Activated CD8-positive, alpha-beta T cell treated with anti-CD3 and anti-CD28 coated beads, Interleukin-2, amount 10 ng/mL, durations not matched to agents 7 days and 5 days (primary cell): ENCODE measurements around the gene RACGAP1. TPM values are rescaled to one million over a fixed set of nuclear protein-coding genes. Genes with fewer than 3 reads are reported as not detected.

ENCODE experiments used
- ATAC-seq: fragments of 150-1000 bp; cut with Tn5 transposase; one replicate; pipeline ENCODE4 v1.10.0; 2021; ENCODE audit warnings: moderate library complexity
- CTCF ChIA-PET: fragments of 350-600 bp; sonication (Branson Sonifier 250); formaldehyde crosslinking; loops from one replicate; lab custom pipeline; 2021; ENCODE audit warnings: antibody characterized with exemption; lab: Charles Lee
- POLR2A ChIA-PET: fragments of 350-600 bp; sonication (Branson Sonifier 250); formaldehyde crosslinking; loops from one replicate; lab custom pipeline; 2021; ENCODE audit warnings: antibody characterized with exemption; lab: Charles Lee
- DNase-seq: peaks from one replicate; pipeline ENCODE4 v3.0.0-alpha.2; 2020
- H3K27ac Mint-ChIP-seq: one replicate; pipeline ENCODE4 v1.8.0; 2021; ENCODE audit warnings: mild to moderate bottlenecking, mixed read lengths
- H3K27me3 Mint-ChIP-seq: one replicate; pipeline ENCODE4 v1.8.0; 2021; ENCODE audit warnings: low read depth, mixed read lengths
- H3K36me3 Mint-ChIP-seq: one replicate; pipeline ENCODE4 v1.8.0; 2021; ENCODE audit warnings: low read depth, mixed read lengths
- H3K4me1 Mint-ChIP-seq: one replicate; pipeline ENCODE4 v1.8.0; 2021; ENCODE audit warnings: low read depth, mixed read lengths
- H3K4me3 Mint-ChIP-seq: one replicate; pipeline ENCODE4 v1.8.0; 2021; ENCODE audit warnings: mild to moderate bottlenecking, mixed read lengths
- H3K9me3 Mint-ChIP-seq: one replicate; pipeline ENCODE4 v1.8.0; 2022; ENCODE audit warnings: mixed read lengths; ENCODE audit not compliant: insufficient read depth
- total RNA-seq, 2 experiments: library from RNA; stranded (reverse); gene quantifications; one replicate each; pipeline ENCODE4 v1.2.3, GENCODE V29; 2021

Gene RACGAP1
- total RNA-seq, 2 experiments from 2014 or later: 185 to 200 TPM

DNA sequence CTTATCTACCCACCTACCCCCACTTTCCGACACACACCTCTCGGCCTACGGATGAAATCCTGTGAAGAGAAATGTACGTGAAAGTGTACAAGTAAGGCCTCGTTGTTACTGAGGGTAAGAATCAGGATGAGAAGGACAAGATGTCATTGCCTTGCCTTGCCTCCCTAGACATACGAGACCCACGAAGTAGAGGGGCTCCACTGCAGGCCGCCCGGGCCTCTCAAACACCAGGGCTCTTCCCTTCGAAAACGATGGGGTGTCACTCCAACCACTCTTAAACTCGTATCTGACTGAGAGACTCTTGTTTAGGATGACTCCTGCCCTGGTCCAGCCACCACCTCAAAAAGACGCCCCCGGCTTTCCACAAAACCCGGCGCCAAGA is 498 bp downstream of the RACGAP1 start:
- no peaks in the 10 kb centered on the region for H3K27me3 Mint-ChIP-seq
- no peaks in the 10 kb centered on the region for H3K9me3 Mint-ChIP-seq
- CTCF ChIA-PET: interaction anchor here (0.7 to 4.0 kb wide), 11 partner anchors 8 to 129 kb away, joined by 3 to 28 read pairs (median 6); partner anchors contain the start of gene COX14
- POLR2A ChIA-PET: interaction anchor here (0.6 to 2.8 kb wide), 7 partner anchors 19 to 457 kb away, joined by 3 to 12 read pairs (median 4); partner anchors contain the start of genes COX14 and TMBIM6
- peak; percentile 49 for ATAC-seq
- peak overlapping the region; percentile 94 for H3K4me3 Mint-ChIP-seq
- H3K4me1 Mint-ChIP-seq: peaks cover 41% of the 10 kb centered on the region
- H3K36me3 Mint-ChIP-seq: peaks cover 39% of the 10 kb centered on the region
- no peak for DNase-seq
- peak overlapping the region; percentile 98 for H3K27ac Mint-ChIP-seq

DNA sequence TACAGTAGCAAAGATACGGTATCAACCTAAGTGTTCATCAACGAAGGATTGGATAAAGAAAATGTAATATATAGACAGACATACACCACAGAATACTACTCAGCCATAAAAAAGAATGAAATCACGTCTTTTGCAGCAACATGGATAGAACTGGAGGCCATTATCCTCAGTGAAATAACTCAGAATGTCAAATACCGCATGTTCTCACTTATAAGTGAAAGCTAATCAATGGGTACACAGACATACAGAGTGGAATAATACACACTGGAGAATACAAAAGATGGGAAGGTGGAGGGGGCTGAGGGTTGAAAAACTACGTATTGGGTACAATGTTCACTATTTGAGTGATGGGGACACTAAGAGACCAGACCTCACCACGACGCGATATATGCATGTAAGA is 1.1 kb downstream of the RACGAP1 start:
- POLR2A ChIA-PET: interaction anchor here (0.5 to 2.8 kb wide), 4 partner anchors 26 to 88 kb away, joined by 3 to 12 read pairs (median 5); partner anchors contain the start of gene COX14
- Mint-ChIP-seq H3K4me3 (peak overlapping the region; percentile 94), H3K36me3 (peaks cover 40% of the 10 kb centered on the region)

GRCh38 chr12:50022903-50023302 is 2.4 kb downstream of the RACGAP1 start:
- H3K27me3 Mint-ChIP-seq: no peaks in the 10 kb centered on the region
- CTCF ChIA-PET: interaction anchor here (1.1 to 1.3 kb wide), 2 partner anchors 55 to 89 kb away, joined by 4 to 6 read pairs; partner anchors contain the start of gene COX14
- H3K9me3 Mint-ChIP-seq: no peaks in the 10 kb centered on the region
- peaks cover 49% of the 10 kb centered on the region for H3K4me1 Mint-ChIP-seq
- DNase-seq (no peak), ATAC-seq (no peak)
- H3K27ac Mint-ChIP-seq: no peak overlapping the region
- peaks cover 50% of the 10 kb centered on the region for H3K36me3 Mint-ChIP-seq
- H3K4me3 Mint-ChIP-seq: peak overlapping the region; percentile 94
- POLR2A ChIA-PET: no interaction called here

More for the DNA sequence above, 1.1 kb downstream of the RACGAP1 start:
- DNase-seq: no peak
- Mint-ChIP-seq H3K27me3 (no peaks in the 10 kb centered on the region), H3K27ac (peak overlapping the region; percentile 98), H3K9me3 (no peaks in the 10 kb centered on the region), H3K4me1 (peaks cover 42% of the 10 kb centered on the region)
- no peak for ATAC-seq
- CTCF ChIA-PET: interaction anchor here (0.6 to 4.0 kb wide), 9 partner anchors 14 to 87 kb away, joined by 3 to 22 read pairs (median 6); partner anchors contain the start of gene COX14

DNA sequence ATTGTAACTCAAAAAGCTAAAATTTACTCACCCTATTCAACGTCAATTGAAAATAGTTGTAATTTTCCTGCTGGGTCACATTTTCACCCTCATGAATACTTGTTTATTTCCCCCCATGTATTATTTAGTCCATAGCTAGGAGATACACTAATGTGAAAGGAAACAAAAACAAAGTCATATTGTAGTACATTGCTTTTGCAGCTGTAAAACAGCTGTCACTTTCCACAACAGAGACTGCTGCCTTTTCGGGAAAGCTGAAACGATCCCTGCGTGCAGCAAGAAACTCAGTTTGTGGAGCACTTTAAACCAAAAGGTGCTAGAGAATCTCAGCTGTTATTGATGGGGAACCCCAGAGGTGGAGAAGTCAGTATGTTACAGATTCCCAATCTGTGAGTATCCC is 4.3 kb downstream of the RACGAP1 start:
- Mint-ChIP-seq H3K27me3 (no peaks in the 10 kb centered on the region), H3K4me3 (no peak overlapping the region), H3K9me3 (no peaks in the 10 kb centered on the region), H3K4me1 (peaks cover 48% of the 10 kb centered on the region), H3K36me3 (peaks cover 55% of the 10 kb centered on the region), H3K27ac (no peak overlapping the region)
- no peak for DNase-seq
- CTCF ChIA-PET: interaction anchor here (0.6 to 2.7 kb wide), 8 partner anchors 12 to 91 kb away, joined by 3 to 14 read pairs (median 4); partner anchors contain the start of gene COX14
- no peak for ATAC-seq
- POLR2A ChIA-PET: no interaction called here

DNA sequence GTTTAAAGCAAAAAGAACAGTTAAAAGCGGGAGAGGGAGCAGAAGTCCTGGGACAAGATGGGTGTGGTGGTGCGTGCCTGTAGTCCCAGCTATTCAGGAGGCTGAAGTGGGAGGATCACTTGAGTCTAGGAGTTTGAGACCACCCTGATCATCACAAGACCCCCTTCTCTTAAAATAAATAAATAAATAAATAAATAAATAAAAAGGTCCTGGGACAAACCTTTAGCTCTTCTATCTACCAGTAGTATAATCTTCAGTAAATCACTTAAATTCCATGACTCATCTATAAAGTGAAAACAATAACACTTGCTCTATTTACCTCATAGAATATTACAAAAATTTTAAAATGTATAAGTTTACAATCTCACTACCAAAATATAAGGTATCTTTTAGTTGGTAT is 5.8 kb downstream of the RACGAP1 start:
- Mint-ChIP-seq H3K36me3 (peaks cover 55% of the 10 kb centered on the region), H3K27me3 (no peaks in the 10 kb centered on the region), H3K9me3 (no peaks in the 10 kb centered on the region), H3K27ac (no peak overlapping the region), H3K4me1 (peaks cover 48% of the 10 kb centered on the region), H3K4me3 (no peak overlapping the region)
- CTCF ChIA-PET: interaction anchor here (1.1 to 2.7 kb wide), 4 partner anchors 28 to 74 kb away, joined by 3 to 12 read pairs (median 5); no protein-coding TSS in a partner anchor
- POLR2A ChIA-PET: no interaction called here
- ATAC-seq (no peak), DNase-seq (no peak)

GRCh38 chr12:50018968-50019367 is 6.3 kb downstream of the RACGAP1 start:
- Mint-ChIP-seq H3K36me3 (peaks cover 56% of the 10 kb centered on the region), H3K4me3 (no peak overlapping the region), H3K27me3 (no peaks in the 10 kb centered on the region), H3K9me3 (no peaks in the 10 kb centered on the region), H3K27ac (no peak overlapping the region), H3K4me1 (peaks cover 50% of the 10 kb centered on the region)
- no peak for DNase-seq
- CTCF ChIA-PET: interaction anchor here (1.5 to 2.0 kb wide), 2 partner anchors 10 to 74 kb away, joined by 4 to 6 read pairs; no protein-coding TSS in a partner anchor
- no peak for ATAC-seq
- POLR2A ChIA-PET: interaction anchor here (0.7 kb wide), 1 partner anchor 351 kb away, joined by 3 read pairs; no protein-coding TSS in a partner anchor

DNA sequence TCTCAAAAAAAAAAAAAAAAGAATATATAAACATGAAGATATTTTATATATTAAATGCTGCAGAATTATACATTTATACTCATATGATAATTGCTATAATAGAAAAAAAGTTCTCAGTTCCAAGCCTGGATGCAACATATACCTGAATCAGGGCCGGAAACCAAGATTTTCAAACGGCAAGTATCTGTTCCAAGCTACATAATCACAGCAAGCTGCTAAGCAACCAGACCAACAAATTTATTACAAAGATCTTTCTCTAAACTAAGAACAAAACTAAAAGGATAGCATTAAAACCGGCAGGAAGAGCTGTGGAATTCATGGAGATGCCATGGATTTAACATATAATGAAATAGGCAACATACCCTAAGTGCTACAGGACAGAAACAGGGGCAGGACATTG is 7.1 kb downstream of the RACGAP1 start:
- DNase-seq: no peak
- H3K4me1 Mint-ChIP-seq: peaks cover 48% of the 10 kb centered on the region
- no peaks in the 10 kb centered on the region for H3K9me3 Mint-ChIP-seq
- POLR2A ChIA-PET: interaction anchor here (0.7 kb wide), 1 partner anchor 350 kb away, joined by 3 read pairs; no protein-coding TSS in a partner anchor
- H3K27ac Mint-ChIP-seq: no peak overlapping the region
- H3K4me3 Mint-ChIP-seq: no peak overlapping the region
- no peak for ATAC-seq
- CTCF ChIA-PET: interaction anchor here (0.7 to 2.0 kb wide), 6 partner anchors 9 to 73 kb away, joined by 3 to 12 read pairs (median 5); no protein-coding TSS in a partner anchor
- no peaks in the 10 kb centered on the region for H3K27me3 Mint-ChIP-seq
- H3K36me3 Mint-ChIP-seq: peaks cover 57% of the 10 kb centered on the region

DNA sequence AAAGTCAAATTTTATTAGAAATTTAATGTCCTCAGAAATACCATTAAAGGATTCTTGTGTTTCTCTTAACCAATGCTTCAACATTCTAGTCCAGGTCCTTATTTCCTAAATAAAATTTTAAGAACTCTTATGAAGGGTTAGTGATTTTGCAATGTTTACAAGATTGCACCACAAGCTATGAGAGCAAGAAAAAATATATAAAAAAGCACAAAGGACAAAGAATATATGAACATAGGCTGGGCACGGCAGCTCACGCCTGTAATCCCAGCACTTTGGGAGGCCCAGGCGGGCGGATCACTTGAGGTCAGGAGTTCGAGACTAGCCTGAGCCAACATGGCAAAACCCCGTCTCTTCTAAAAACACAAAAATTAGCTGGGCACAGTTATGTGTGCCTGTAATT is 7.7 kb downstream of the RACGAP1 start:
- CTCF ChIA-PET: interaction anchor here (0.7 to 2.0 kb wide), 8 partner anchors 8 to 72 kb away, joined by 3 to 12 read pairs (median 5); partner anchors contain the start of gene RACGAP1
- POLR2A ChIA-PET: no interaction called here
- H3K36me3 Mint-ChIP-seq: peaks cover 54% of the 10 kb centered on the region
- H3K27ac Mint-ChIP-seq: no peak overlapping the region
- no peaks in the 10 kb centered on the region for H3K9me3 Mint-ChIP-seq
- no peak for ATAC-seq
- peaks cover 43% of the 10 kb centered on the region for H3K4me1 Mint-ChIP-seq
- H3K27me3 Mint-ChIP-seq: no peaks in the 10 kb centered on the region
- no peak for DNase-seq
- no peak overlapping the region for H3K4me3 Mint-ChIP-seq

DNA sequence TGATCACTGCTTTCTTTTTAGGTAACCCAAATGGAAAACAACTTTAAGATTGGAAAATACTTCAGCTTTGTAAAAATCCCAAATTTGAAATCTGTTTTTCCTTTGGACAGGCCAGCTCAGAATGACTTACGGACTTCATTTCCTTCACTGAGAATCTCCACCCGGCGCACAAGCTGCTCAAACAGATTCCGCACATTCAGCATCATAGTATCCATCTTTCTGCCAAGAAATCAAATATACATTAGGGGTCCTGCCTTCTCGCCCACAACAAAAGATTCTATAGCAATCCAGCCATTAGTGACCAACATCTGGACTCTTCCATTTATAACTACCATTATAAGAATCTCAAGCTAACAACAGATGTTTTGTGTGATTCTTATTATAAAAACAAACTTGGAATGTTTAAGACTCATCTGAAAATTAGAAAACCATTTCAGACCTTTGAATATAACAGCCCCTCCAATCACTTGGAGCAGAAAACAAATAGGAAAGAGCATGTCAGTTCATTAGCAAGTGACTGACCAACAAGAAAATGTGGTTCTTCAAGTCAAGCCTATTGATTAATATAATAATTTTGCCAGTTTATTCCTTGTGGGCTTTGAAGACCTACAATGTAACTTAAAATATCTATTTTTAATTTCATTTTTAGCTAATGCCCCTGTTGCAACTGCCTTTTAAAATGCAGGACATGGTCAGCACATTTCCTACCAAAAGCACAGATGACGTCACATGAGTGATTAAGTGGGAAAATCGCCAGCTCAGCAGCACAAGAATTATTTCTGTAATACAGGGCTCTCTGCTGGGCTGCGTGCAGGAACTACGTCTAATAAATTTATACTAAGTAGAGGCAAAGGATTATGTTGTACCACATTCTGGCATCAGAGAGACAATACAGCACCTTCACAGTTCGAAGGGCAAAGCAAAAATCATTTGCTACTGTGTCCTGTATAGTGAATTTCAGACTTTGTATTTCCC is 8.5 kb downstream of the RACGAP1 start:
- POLR2A ChIA-PET: no interaction called here

DNA sequence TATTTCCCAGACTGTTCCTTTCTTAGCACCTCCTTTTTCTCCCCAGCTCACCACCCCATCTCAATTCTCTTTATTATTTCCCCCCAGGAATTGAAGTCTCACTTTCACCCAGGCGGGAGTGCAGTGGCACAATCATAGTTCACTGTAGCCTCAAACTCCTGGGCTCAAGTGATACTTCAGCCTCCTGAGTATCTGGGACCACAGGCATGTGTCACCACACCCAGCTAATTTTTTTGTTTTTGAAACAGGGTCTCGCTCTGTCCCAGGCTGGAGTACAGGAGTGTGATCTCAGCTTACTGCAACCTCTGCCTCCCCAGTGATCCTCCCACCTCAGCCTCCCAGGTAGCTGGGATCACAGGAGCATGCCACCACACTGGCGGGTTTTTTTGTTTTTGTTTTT is 11.0 kb downstream of the RACGAP1 start:
- H3K4me1 Mint-ChIP-seq: peaks cover 30% of the 10 kb centered on the region
- DNase-seq (no peak), ATAC-seq (no peak)
- ChIA-PET CTCF (interaction anchor here (0.7 to 2.2 kb wide), 5 partner anchors 25 to 148 kb away, joined by 3 to 15 read pairs (median 5); no protein-coding TSS in a partner anchor), POLR2A (no interaction called here)
- peaks cover 49% of the 10 kb centered on the region for H3K36me3 Mint-ChIP-seq
- no peaks in the 10 kb centered on the region for H3K9me3 Mint-ChIP-seq
- peak overlapping the region; percentile 8 for H3K27ac Mint-ChIP-seq
- H3K27me3 Mint-ChIP-seq: no peaks in the 10 kb centered on the region
- H3K4me3 Mint-ChIP-seq: no peak overlapping the region

More for the DNA sequence above, 8.5 kb downstream of the RACGAP1 start:
- H3K9me3 Mint-ChIP-seq: no peaks in the 10 kb centered on the region
- CTCF ChIA-PET: interaction anchor here (1.1 to 1.6 kb wide), 5 partner anchors 9 to 54 kb away, joined by 3 to 12 read pairs (median 5); partner anchors contain the start of gene RACGAP1
- H3K4me3 Mint-ChIP-seq: no peak overlapping the region
- ATAC-seq (no peak), DNase-seq (no peak)
- H3K27me3 Mint-ChIP-seq: no peaks in the 10 kb centered on the region
- peaks cover 48% of the 10 kb centered on the region for H3K36me3 Mint-ChIP-seq
- H3K4me1 Mint-ChIP-seq: peaks cover 39% of the 10 kb centered on the region
- H3K27ac Mint-ChIP-seq: no peak overlapping the region
